K562 (cell line): ENCODE measurements around the gene TRABD2B. TPM values are rescaled to one million over a fixed set of nuclear protein-coding genes. Genes with fewer than 3 reads are reported as not detected.

Experiments
- BCOR ChIP-seq: fragments of 450-650 bp; IDR thresholded peaks from 2 replicates; pipeline ENCODE4 v1.6.1; 2016
- EGR1 ChIP-seq: fragments of 450-650 bp; conservative IDR thresholded peaks from 2 replicates; pipeline ENCODE4 v1.6.1; 2017; ENCODE audit warnings: mild to moderate bottlenecking
- ELF2 ChIP-seq: fragments of 250-450 bp; sonication (Bioruptor Pico); IDR thresholded peaks from 2 replicates; pipeline ENCODE4 v1.5.0; 2021; ENCODE audit warnings: mild to moderate bottlenecking
- NFE2 ChIP-seq: IDR thresholded peaks from 2 replicates; pipeline ENCODE4 v1.6.1; 2014; ENCODE audit warnings: antibody characterized with exemption, low read depth
- RAD21 ChIP-seq, 2 experiments: fragments of 250-450 bp in 1 of 2; fragments of 450-650 bp in 1 of 2; sonication (Bioruptor Pico) in 1 of 2; formaldehyde crosslinking in 1 of 2; IDR thresholded peaks in 1 of 2; conservative IDR thresholded peaks in 1 of 2; 2 replicates each; pipeline versions ENCODE4 v1.4.0 to v1.8.0; 2020 to 2022; ENCODE audit warnings: mild to moderate bottlenecking in 2 of 2, moderate library complexity in 1 of 2
- ZBTB17 ChIP-seq: fragments of 450-650 bp; formaldehyde crosslinking; IDR thresholded peaks from 2 replicates; pipeline ENCODE4 v1.4.0; 2020; ENCODE audit warnings: mild to moderate bottlenecking
- ZNF347 ChIP-seq: fragments of 450-650 bp; formaldehyde crosslinking; IDR thresholded peaks from 2 replicates; pipeline ENCODE4 v1.4.0; 2020; ENCODE audit warnings: low read depth, mild to moderate bottlenecking, moderate library complexity
- polyA plus RNA-seq, 8 experiments: library from polyadenylated mRNA; depleted of rRNA in 4 of 8; stranded (reverse) in 5 of 8; unstranded in 3 of 8; fragments of >200 nt; fragmentation: Nextera tagmentation in 2 of 8; fragmentation: Illumina TruSeq in 1 of 8; extraction: Ambion mirVana in 2 of 8; extraction: Trizol in 1 of 8; gene quantifications; 2 replicates each; pipeline versions ENCODE4 v1.2.1 to v1.2.3, GENCODE V29; 2011 to 2014; ENCODE audit warnings: inconsistent platforms in 1 of 8, missing spikeins in 1 of 8
- total RNA-seq, 7 experiments: library from RNA; depleted of rRNA in 6 of 7; stranded (reverse); fragments of >200 nt in 6 of 7; fragmentation: Illumina TruSeq in 2 of 7; extraction: Trizol in 2 of 7; gene quantifications; 2 replicates each; pipeline versions ENCODE4 v1.2.1 to v1.2.3, GENCODE V29; 2011 to 2021; ENCODE audit warnings: low replicate concordance in 1 of 7
- TF ChIP-seq, protein P1 (sequence below), 3 experiments: IDR thresholded peaks in 2 of 3; conservative IDR thresholded peaks in 1 of 3; 2 replicates each; pipeline ENCODE4 v1.5.1; 2011 to 2012; ENCODE audit warnings: low read length in 3 of 3, mild to moderate bottlenecking in 3 of 3, control low read depth in 2 of 3, improper control_type of control experiment in 1 of 3, inconsistent platforms in 1 of 3, low read depth in 1 of 3, mixed read lengths in 1 of 3, moderate library complexity in 1 of 3; ENCODE audit not compliant: insufficient read depth in 2 of 3
- TF ChIP-seq, protein P2 (sequence below), 2 experiments: fragments of 450-650 bp; formaldehyde crosslinking in 1 of 2; IDR thresholded peaks; 2 replicates each; pipeline versions ENCODE4 v1.4.0 to v1.6.1; 2014 to 2020; ENCODE audit warnings: mild to moderate bottlenecking in 2 of 2, borderline replicate concordance in 1 of 2, low read depth in 1 of 2
- TF ChIP-seq, protein P3 (sequence below): fragments of 150-350 bp; conservative IDR thresholded peaks from 2 replicates; pipeline ENCODE4 v1.6.1; 2014; ENCODE audit warnings: low read length
- TF ChIP-seq, protein P4 (sequence below): fragments of 250-450 bp; sonication (Bioruptor Pico); IDR thresholded peaks from 2 replicates; pipeline ENCODE4 v1.4.0; 2020
- TF ChIP-seq, protein P5 (sequence below): sonication (generic); formaldehyde crosslinking; IDR thresholded peaks from 2 replicates; pipeline ENCODE4 v1.9.0; 2022; ENCODE audit warnings: mild to moderate bottlenecking, missing genetic modification reagents

The TRABD2B gene
- total and polyA plus RNA-seq, 9 of the 15 experiments (the other 6 are each of a cell fraction or from before 2014, with no cell fraction given), result not detected

DNA sequence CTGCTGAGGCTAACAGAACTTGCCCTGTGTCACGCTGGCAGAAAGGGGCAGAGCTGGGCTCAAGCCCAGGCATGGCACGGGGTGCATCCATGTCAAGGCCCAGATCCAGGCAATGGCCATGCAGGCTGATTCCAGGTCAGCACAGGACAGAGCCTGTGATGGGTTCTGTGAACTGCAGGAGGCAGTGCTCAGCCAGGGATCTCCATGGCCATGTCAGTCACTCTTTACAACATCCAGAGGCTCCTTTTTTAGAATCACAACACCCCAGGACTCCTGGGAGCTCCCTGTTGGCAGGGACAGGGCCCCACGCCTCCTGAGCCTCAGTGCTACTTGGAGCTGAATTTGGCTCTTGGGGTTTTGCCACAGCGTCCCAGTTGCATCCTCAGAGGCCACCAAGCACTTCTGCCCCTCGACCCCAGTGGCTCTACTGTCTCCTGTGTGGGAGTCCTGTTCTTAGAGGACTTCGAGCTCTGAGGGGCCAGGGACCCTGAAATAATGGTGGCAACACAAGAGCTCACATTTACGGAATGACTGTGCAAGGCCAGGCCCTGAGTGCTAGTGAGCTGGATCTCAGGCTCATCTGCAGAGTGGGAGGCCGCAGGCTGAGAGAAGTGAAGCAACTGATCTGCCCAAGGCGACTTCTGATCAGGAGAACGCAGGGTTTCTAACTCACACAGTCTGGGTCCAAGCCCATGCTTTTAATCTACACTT is 211.5 kb downstream of the TRABD2B start (continued):
- TF ChIP-seq, protein P1, sequence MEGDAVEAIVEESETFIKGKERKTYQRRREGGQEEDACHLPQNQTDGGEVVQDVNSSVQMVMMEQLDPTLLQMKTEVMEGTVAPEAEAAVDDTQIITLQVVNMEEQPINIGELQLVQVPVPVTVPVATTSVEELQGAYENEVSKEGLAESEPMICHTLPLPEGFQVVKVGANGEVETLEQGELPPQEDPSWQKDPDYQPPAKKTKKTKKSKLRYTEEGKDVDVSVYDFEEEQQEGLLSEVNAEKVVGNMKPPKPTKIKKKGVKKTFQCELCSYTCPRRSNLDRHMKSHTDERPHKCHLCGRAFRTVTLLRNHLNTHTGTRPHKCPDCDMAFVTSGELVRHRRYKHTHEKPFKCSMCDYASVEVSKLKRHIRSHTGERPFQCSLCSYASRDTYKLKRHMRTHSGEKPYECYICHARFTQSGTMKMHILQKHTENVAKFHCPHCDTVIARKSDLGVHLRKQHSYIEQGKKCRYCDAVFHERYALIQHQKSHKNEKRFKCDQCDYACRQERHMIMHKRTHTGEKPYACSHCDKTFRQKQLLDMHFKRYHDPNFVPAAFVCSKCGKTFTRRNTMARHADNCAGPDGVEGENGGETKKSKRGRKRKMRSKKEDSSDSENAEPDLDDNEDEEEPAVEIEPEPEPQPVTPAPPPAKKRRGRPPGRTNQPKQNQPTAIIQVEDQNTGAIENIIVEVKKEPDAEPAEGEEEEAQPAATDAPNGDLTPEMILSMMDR (IDR thresholded peaks at IDR 0.05 in 2 of 3, conservative IDR thresholded peaks at IDR 0.05 in 1 of 3; ENCODE audit: insufficient read depth in 2 of 3, low read depth in 1 of 3, low read length in 3 of 3), result peak in 2 of 3 experiments; percentile 37 to 45; a peak in 3 of 6 replicates
- TF ChIP-seq, protein P2, sequence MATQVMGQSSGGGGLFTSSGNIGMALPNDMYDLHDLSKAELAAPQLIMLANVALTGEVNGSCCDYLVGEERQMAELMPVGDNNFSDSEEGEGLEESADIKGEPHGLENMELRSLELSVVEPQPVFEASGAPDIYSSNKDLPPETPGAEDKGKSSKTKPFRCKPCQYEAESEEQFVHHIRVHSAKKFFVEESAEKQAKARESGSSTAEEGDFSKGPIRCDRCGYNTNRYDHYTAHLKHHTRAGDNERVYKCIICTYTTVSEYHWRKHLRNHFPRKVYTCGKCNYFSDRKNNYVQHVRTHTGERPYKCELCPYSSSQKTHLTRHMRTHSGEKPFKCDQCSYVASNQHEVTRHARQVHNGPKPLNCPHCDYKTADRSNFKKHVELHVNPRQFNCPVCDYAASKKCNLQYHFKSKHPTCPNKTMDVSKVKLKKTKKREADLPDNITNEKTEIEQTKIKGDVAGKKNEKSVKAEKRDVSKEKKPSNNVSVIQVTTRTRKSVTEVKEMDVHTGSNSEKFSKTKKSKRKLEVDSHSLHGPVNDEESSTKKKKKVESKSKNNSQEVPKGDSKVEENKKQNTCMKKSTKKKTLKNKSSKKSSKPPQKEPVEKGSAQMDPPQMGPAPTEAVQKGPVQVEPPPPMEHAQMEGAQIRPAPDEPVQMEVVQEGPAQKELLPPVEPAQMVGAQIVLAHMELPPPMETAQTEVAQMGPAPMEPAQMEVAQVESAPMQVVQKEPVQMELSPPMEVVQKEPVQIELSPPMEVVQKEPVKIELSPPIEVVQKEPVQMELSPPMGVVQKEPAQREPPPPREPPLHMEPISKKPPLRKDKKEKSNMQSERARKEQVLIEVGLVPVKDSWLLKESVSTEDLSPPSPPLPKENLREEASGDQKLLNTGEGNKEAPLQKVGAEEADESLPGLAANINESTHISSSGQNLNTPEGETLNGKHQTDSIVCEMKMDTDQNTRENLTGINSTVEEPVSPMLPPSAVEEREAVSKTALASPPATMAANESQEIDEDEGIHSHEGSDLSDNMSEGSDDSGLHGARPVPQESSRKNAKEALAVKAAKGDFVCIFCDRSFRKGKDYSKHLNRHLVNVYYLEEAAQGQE (IDR thresholded peaks at IDR 0.05; ENCODE audit: borderline replicate concordance), result peak; percentile 5; the same call in 1 of the 2 replicates
- TF ChIP-seq, protein P2 (CRISPR knock-in tag; IDR thresholded peaks at IDR 0.05; ENCODE audit: low read depth), result no peak
- no peak for TF ChIP-seq EGR1
- no peak for TF ChIP-seq NFE2
- TF ChIP-seq ZNF347 (CRISPR knock-in tag), result no peak
- TF ChIP-seq, protein P3, sequence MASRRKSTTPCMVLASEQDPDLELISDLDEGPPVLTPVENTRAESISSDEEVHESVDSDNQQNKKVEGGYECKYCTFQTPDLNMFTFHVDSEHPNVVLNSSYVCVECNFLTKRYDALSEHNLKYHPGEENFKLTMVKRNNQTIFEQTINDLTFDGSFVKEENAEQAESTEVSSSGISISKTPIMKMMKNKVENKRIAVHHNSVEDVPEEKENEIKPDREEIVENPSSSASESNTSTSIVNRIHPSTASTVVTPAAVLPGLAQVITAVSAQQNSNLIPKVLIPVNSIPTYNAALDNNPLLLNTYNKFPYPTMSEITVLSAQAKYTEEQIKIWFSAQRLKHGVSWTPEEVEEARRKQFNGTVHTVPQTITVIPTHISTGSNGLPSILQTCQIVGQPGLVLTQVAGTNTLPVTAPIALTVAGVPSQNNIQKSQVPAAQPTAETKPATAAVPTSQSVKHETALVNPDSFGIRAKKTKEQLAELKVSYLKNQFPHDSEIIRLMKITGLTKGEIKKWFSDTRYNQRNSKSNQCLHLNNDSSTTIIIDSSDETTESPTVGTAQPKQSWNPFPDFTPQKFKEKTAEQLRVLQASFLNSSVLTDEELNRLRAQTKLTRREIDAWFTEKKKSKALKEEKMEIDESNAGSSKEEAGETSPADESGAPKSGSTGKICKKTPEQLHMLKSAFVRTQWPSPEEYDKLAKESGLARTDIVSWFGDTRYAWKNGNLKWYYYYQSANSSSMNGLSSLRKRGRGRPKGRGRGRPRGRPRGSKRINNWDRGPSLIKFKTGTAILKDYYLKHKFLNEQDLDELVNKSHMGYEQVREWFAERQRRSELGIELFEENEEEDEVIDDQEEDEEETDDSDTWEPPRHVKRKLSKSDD, result no peak
- TF ChIP-seq BCOR, result no peak
- TF ChIP-seq, protein P4, sequence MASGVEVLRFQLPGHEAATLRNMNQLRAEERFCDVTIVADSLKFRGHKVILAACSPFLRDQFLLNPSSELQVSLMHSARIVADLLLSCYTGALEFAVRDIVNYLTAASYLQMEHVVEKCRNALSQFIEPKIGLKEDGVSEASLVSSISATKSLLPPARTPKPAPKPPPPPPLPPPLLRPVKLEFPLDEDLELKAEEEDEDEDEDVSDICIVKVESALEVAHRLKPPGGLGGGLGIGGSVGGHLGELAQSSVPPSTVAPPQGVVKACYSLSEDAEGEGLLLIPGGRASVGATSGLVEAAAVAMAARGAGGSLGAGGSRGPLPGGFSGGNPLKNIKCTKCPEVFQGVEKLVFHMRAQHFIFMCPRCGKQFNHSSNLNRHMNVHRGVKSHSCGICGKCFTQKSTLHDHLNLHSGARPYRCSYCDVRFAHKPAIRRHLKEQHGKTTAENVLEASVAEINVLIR (CRISPR knock-in tag), result no peak
- TF ChIP-seq ELF2 (CRISPR knock-in tag), result no peak
- TF ChIP-seq, protein P5, sequence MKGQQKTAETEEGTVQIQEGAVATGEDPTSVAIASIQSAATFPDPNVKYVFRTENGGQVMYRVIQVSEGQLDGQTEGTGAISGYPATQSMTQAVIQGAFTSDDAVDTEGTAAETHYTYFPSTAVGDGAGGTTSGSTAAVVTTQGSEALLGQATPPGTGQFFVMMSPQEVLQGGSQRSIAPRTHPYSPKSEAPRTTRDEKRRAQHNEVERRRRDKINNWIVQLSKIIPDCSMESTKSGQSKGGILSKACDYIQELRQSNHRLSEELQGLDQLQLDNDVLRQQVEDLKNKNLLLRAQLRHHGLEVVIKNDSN (CRISPR knock-in tag), result no peak
- TF ChIP-seq ZBTB17 (CRISPR knock-in tag), result no peak
- TF ChIP-seq RAD21 (CRISPR knock-in tag; conservative IDR thresholded peaks at IDR 0.05 in 1 of 2, IDR thresholded peaks at IDR 0.05 in 1 of 2), result peak; percentile 32 to 51; a peak in 3 of 4 replicates
